WERI-Rb-1 (cell line): ENCODE data around the gene DYNC1I1.
"Not testable (repeated sequence)": the region's sequence is repeated elsewhere in the genome, so short reads cannot be mapped to it uniquely, and the experiment has no call there.

ENCODE experiments used
- DNase-seq: peaks from one replicate; pipeline ENCODE4 v3.0.0-alpha.2; 2020
- H3K27ac ChIP-seq: fragments of 250-450 bp; sonication (Bioruptor Pico); 2 replicates; pipeline ENCODE4 v1.5.1; 2020; ENCODE audit warnings: mild to moderate bottlenecking, moderate library complexity
- H3K27me3 ChIP-seq: fragments of 250-450 bp; sonication (Bioruptor Pico); 2 replicates; pipeline ENCODE4 v1.5.1; 2021; ENCODE audit warnings: mild to moderate bottlenecking, low read depth, moderate library complexity; ENCODE audit not compliant: insufficient read depth, severe bottlenecking
- H3K36me3 ChIP-seq: fragments of 250-450 bp; sonication (Bioruptor Pico); 2 replicates; pipeline ENCODE4 v1.5.1; 2020; ENCODE audit warnings: mild to moderate bottlenecking, moderate library complexity
- H3K4me3 ChIP-seq: 2 replicates; pipeline ENCODE4 v1.5.1; 2011; ENCODE audit warnings: low read depth, mild to moderate bottlenecking, control low read depth, low read length
- H3K9me3 ChIP-seq: fragments of 250-450 bp; sonication (Bioruptor Pico); 2 replicates; pipeline ENCODE4 v1.5.1; 2021; ENCODE audit warnings: mild to moderate bottlenecking, moderate library complexity; ENCODE audit not compliant: severe bottlenecking
- CTCF ChIP-seq: IDR thresholded peaks from 2 replicates; pipeline ENCODE4 v1.5.1; 2011; ENCODE audit warnings: low read depth, mild to moderate bottlenecking, control low read depth, inconsistent platforms, low read length

DYNC1I1 gene

GRCh38 chr7:95933618-95934017 is 161.3 kb downstream of the DYNC1I1 start:
- no peak for DNase-seq
- no peak overlapping the region for H3K4me3 ChIP-seq
- no peaks in the 10 kb centered on the region for H3K27me3 ChIP-seq
- no peak overlapping the region for H3K27ac ChIP-seq
- no peaks in the 10 kb centered on the region for H3K9me3 ChIP-seq
- no peaks in the 10 kb centered on the region for H3K36me3 ChIP-seq
- no peak for TF ChIP-seq CTCF

- not testable (repeated sequence) for H3K9me3 ChIP-seq, H3K36me3 ChIP-seq, H3K4me3 ChIP-seq, H3K27ac ChIP-seq, DNase-seq, H3K27me3 ChIP-seq
These were observed 172.5 kb downstream of the DYNC1I1 start for GRCh38 chr7:95944867-95945266.

- H3K27ac ChIP-seq = no peak overlapping the region
- DNase-seq = no peak
- no peak for TF ChIP-seq CTCF
These were observed 178.3 kb downstream of the DYNC1I1 start for GRCh38 chr7:95950698-95951097.

GRCh38 chr7:95951531-95951930 is 179.2 kb downstream of the DYNC1I1 start:
- Histone ChIP-seq H3K4me3 (no peak overlapping the region), H3K9me3 (no peaks in the 10 kb centered on the region), H3K36me3 (no peaks in the 10 kb centered on the region), H3K27me3 (no peaks in the 10 kb centered on the region), H3K27ac (no peak overlapping the region)
- TF ChIP-seq CTCF = no peak
- DNase-seq = no peak

More at GRCh38 chr7:95950698-95951097, 178.3 kb downstream of the DYNC1I1 start:
- Histone ChIP-seq H3K36me3 (no peaks in the 10 kb centered on the region), H3K9me3 (no peaks in the 10 kb centered on the region), H3K4me3 (no peak overlapping the region), H3K27me3 (no peaks in the 10 kb centered on the region)

- H3K27me3 ChIP-seq = no peaks in the 10 kb centered on the region
These were observed 179.8 kb downstream of the DYNC1I1 start for GRCh38 chr7:95951997-95952795.

GRCh38 chr7:95952851-95953250 is 180.5 kb downstream of the DYNC1I1 start:
- TF ChIP-seq CTCF = no peak
- Histone ChIP-seq H3K27me3 (no peaks in the 10 kb centered on the region), H3K27ac (no peak overlapping the region), H3K4me3 (no peak overlapping the region), H3K9me3 (no peaks in the 10 kb centered on the region), H3K36me3 (no peaks in the 10 kb centered on the region)
- DNase-seq = no peak

More at GRCh38 chr7:95951997-95952795, 179.8 kb downstream of the DYNC1I1 start:
- H3K36me3 ChIP-seq = no peaks in the 10 kb centered on the region
- no peak overlapping the region for H3K27ac ChIP-seq
- no peaks in the 10 kb centered on the region for H3K9me3 ChIP-seq
- no peak for DNase-seq
- H3K4me3 ChIP-seq = no peak overlapping the region
- no peak for TF ChIP-seq CTCF
